KMS-11 (cell line): ENCODE data around the gene ARSD.

ENCODE experiments used
- H2AFZ ChIP-seq: fragments of 200-600 bp; sonication (generic); 2 replicates; pipeline ENCODE4 v1.6.1; 2016; ENCODE audit warnings: antibody characterized with exemption, mixed run types, low read depth
- H3K27ac ChIP-seq: fragments of 200-600 bp; sonication (generic); 2 replicates; pipeline ENCODE4 v1.6.1; 2016; ENCODE audit warnings: mild to moderate bottlenecking, mixed run types
- H3K27me3 ChIP-seq: fragments of 200-600 bp; sonication (generic); 2 replicates; pipeline ENCODE4 v1.6.1; 2017; ENCODE audit warnings: mild to moderate bottlenecking, low read depth, mixed run types, moderate library complexity; ENCODE audit not compliant: insufficient read depth
- H3K36me3 ChIP-seq: fragments of 200-600 bp; sonication (generic); 2 replicates; pipeline ENCODE4 v1.6.1; 2017; ENCODE audit warnings: mild to moderate bottlenecking, mixed run types; ENCODE audit not compliant: insufficient read depth
- H3K4me1 ChIP-seq: fragments of 200-600 bp; sonication (generic); 2 replicates; pipeline ENCODE4 v1.6.1; 2016; ENCODE audit warnings: mild to moderate bottlenecking, low read depth, mixed run types; ENCODE audit not compliant: poor library complexity, severe bottlenecking
- H3K4me2 ChIP-seq: fragments of 200-600 bp; sonication (generic); 2 replicates; pipeline ENCODE4 v1.7.0; 2016; ENCODE audit warnings: mild to moderate bottlenecking, mixed run types
- H3K4me3 ChIP-seq: fragments of 200-600 bp; sonication (generic); IDR thresholded peaks from 2 replicates; pipeline ENCODE4 v1.6.1; 2017; ENCODE audit warnings: low read depth, low read length, mixed read lengths; ENCODE audit not compliant: insufficient read depth
- H3K79me2 ChIP-seq: fragments of 200-600 bp; sonication (generic); 2 replicates; pipeline ENCODE4 v1.6.1; 2016; ENCODE audit warnings: low read depth, mixed run types; ENCODE audit not compliant: insufficient read depth
- H3K9ac ChIP-seq: fragments of 200-600 bp; sonication (generic); 2 replicates; pipeline ENCODE4 v1.6.1; 2016; ENCODE audit warnings: mild to moderate bottlenecking, mixed run types
- H4K20me1 ChIP-seq: fragments of 200-600 bp; sonication (generic); 2 replicates; pipeline ENCODE4 v1.6.1; 2016; ENCODE audit warnings: mild to moderate bottlenecking, mixed run types; ENCODE audit not compliant: insufficient read depth
- TF ChIP-seq, protein P1 (sequence below): fragments of 200-600 bp; sonication (generic); conservative IDR thresholded peaks from 2 replicates; pipeline ENCODE4 v1.6.1; 2017; ENCODE audit warnings: low read depth, mild to moderate bottlenecking, antibody characterized with exemption, low read length, moderate library complexity, mixed read lengths

ARSD gene

GRCh38 chrX:2969021-2969420, 39.9 kb upstream of the ARSD start:
- Histone ChIP-seq H3K4me3 (no peak overlapping the region), H3K79me2 (no peaks in the 10 kb centered on the region), H3K27ac (no peak overlapping the region), H3K9ac (no peak overlapping the region), H3K4me2 (no peak overlapping the region), H3K36me3 (no peaks in the 10 kb centered on the region), H3K27me3 (no peaks in the 10 kb centered on the region), H3K4me1 (no peaks in the 10 kb centered on the region), H2AFZ (no peak overlapping the region), H4K20me1 (no peaks in the 10 kb centered on the region)
- TF ChIP-seq, protein P1, sequence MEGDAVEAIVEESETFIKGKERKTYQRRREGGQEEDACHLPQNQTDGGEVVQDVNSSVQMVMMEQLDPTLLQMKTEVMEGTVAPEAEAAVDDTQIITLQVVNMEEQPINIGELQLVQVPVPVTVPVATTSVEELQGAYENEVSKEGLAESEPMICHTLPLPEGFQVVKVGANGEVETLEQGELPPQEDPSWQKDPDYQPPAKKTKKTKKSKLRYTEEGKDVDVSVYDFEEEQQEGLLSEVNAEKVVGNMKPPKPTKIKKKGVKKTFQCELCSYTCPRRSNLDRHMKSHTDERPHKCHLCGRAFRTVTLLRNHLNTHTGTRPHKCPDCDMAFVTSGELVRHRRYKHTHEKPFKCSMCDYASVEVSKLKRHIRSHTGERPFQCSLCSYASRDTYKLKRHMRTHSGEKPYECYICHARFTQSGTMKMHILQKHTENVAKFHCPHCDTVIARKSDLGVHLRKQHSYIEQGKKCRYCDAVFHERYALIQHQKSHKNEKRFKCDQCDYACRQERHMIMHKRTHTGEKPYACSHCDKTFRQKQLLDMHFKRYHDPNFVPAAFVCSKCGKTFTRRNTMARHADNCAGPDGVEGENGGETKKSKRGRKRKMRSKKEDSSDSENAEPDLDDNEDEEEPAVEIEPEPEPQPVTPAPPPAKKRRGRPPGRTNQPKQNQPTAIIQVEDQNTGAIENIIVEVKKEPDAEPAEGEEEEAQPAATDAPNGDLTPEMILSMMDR: no peak

GRCh38 chrX:2967998-2968909, 39.1 kb upstream of the ARSD start:
- Histone ChIP-seq H4K20me1 (no peaks in the 10 kb centered on the region), H3K4me3 (no peak overlapping the region), H3K4me2 (no peak overlapping the region), H3K27ac (no peak overlapping the region), H3K9ac (no peak overlapping the region), H3K4me1 (no peaks in the 10 kb centered on the region), H3K79me2 (no peaks in the 10 kb centered on the region), H2AFZ (no peak overlapping the region), H3K36me3 (no peaks in the 10 kb centered on the region), H3K27me3 (no peaks in the 10 kb centered on the region)
- TF ChIP-seq, protein P1: no peak

- Histone ChIP-seq H3K27me3 (no peaks in the 10 kb centered on the region), H3K27ac (no peak overlapping the region), H3K79me2 (no peaks in the 10 kb centered on the region), H3K9ac (no peak overlapping the region), H3K4me2 (no peak overlapping the region), H4K20me1 (no peaks in the 10 kb centered on the region), H2AFZ (no peak overlapping the region), H3K36me3 (no peaks in the 10 kb centered on the region), H3K4me3 (no peak overlapping the region), H3K4me1 (no peaks in the 10 kb centered on the region)
- TF ChIP-seq, protein P1: no peak
Observed at GRCh38 chrX:2967584-2967983, 38.4 kb upstream of the ARSD start.

DNA sequence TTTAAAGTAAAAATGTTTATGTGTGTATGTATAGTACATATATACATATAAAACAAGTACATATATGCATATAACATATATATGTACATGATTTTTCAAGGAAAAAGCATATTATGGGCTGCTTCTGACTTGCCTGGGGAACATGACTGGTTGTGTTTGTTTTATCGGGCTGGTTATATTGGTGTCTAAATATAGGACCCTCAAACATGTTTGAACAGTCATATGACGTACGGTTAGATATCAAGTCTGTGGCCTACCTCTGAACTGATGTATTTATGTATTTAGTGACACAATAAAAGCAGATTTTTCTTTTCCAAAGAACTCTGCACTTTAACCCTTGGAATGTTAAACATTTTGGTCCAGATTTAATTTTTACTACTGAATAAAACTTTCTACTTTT, 37.9 kb upstream of the ARSD start:
- H3K79me2 ChIP-seq: no peaks in the 10 kb centered on the region
- no peak overlapping the region for H2AFZ ChIP-seq
- no peaks in the 10 kb centered on the region for H3K36me3 ChIP-seq
- no peak overlapping the region for H3K27ac ChIP-seq
- no peak overlapping the region for H3K4me3 ChIP-seq
- no peaks in the 10 kb centered on the region for H4K20me1 ChIP-seq
- H3K4me2 ChIP-seq: no peak overlapping the region
- no peak overlapping the region for H3K9ac ChIP-seq
- H3K27me3 ChIP-seq: no peaks in the 10 kb centered on the region
- no peaks in the 10 kb centered on the region for H3K4me1 ChIP-seq
- TF ChIP-seq, protein P1: no peak
